T-helper 2 cell treated with Interferon-gamma antibody and Interleukin-4, amounts not matched to agents 5 μg/mL and 100 μg/mL, for 36 hours (primary cell): Measurements from ENCODE around the gene PRKN.

Experiments
- DNase-seq: peaks from one replicate; pipeline ENCODE4 v3.0.0; 2021; ENCODE audit warnings: low spot score
- H3K27ac Mint-ChIP-seq: one replicate; pipeline ENCODE4 v1.8.0; 2021; ENCODE audit warnings: mild to moderate bottlenecking, mixed read lengths
- H3K27me3 Mint-ChIP-seq: one replicate; pipeline ENCODE4 v1.8.0; 2021; ENCODE audit warnings: low read depth, mixed read lengths
- H3K36me3 Mint-ChIP-seq: one replicate; pipeline ENCODE4 v1.8.0; 2021; ENCODE audit warnings: low read depth, mixed read lengths
- H3K4me1 Mint-ChIP-seq: one replicate; pipeline ENCODE4 v1.8.0; 2021; ENCODE audit warnings: low read depth, mixed read lengths
- H3K4me3 Mint-ChIP-seq: one replicate; pipeline ENCODE4 v1.8.0; 2022; ENCODE audit warnings: mild to moderate bottlenecking, moderate library complexity, mixed read lengths
- H3K9me3 Mint-ChIP-seq: one replicate; pipeline ENCODE4 v1.8.0; 2021; ENCODE audit warnings: mixed read lengths

The PRKN gene

GRCh38 chr6:162005372-162005771 is 722.2 kb downstream of the PRKN start:
- DNase-seq = no peak
- Mint-ChIP-seq H3K27me3 (no peaks in the 10 kb centered on the region), H3K4me3 (no peak overlapping the region), H3K27ac (no peak overlapping the region), H3K4me1 (no peaks in the 10 kb centered on the region), H3K9me3 (peaks cover 3% of the 10 kb centered on the region), H3K36me3 (no peaks in the 10 kb centered on the region)

- Mint-ChIP-seq H3K9me3 (no peaks in the 10 kb centered on the region), H3K4me3 (no peak overlapping the region)
Measured at GRCh38 chr6:161996783-161997182, 730.8 kb downstream of the PRKN start.

GRCh38 chr6:161985876-161986423 is 741.6 kb downstream of the PRKN start:
- H3K9me3 Mint-ChIP-seq = peaks cover 6% of the 10 kb centered on the region
- no peaks in the 10 kb centered on the region for H3K27me3 Mint-ChIP-seq
- no peaks in the 10 kb centered on the region for H3K4me1 Mint-ChIP-seq
- no peaks in the 10 kb centered on the region for H3K36me3 Mint-ChIP-seq
- H3K27ac Mint-ChIP-seq = no peak overlapping the region
- DNase-seq = no peak
- H3K4me3 Mint-ChIP-seq = no peak overlapping the region

More at GRCh38 chr6:161996783-161997182, 730.8 kb downstream of the PRKN start:
- Mint-ChIP-seq H3K36me3 (no peaks in the 10 kb centered on the region), H3K27me3 (no peaks in the 10 kb centered on the region), H3K4me1 (no peaks in the 10 kb centered on the region), H3K27ac (no peak overlapping the region)
- no peak for DNase-seq

GRCh38 chr6:161984713-161985112 is 742.9 kb downstream of the PRKN start:
- Mint-ChIP-seq H3K27me3 (no peaks in the 10 kb centered on the region), H3K9me3 (peaks cover 3% of the 10 kb centered on the region), H3K4me3 (no peak overlapping the region), H3K4me1 (no peaks in the 10 kb centered on the region), H3K36me3 (no peaks in the 10 kb centered on the region), H3K27ac (no peak overlapping the region)
- DNase-seq = no peak

- peaks cover 3% of the 10 kb centered on the region for H3K9me3 Mint-ChIP-seq
- no peak for DNase-seq
- no peaks in the 10 kb centered on the region for H3K4me1 Mint-ChIP-seq
- no peaks in the 10 kb centered on the region for H3K36me3 Mint-ChIP-seq
- H3K4me3 Mint-ChIP-seq = no peak overlapping the region
- H3K27ac Mint-ChIP-seq = no peak overlapping the region
- no peaks in the 10 kb centered on the region for H3K27me3 Mint-ChIP-seq
Measured at GRCh38 chr6:161976553-161976952, 751.0 kb downstream of the PRKN start.

DNA sequence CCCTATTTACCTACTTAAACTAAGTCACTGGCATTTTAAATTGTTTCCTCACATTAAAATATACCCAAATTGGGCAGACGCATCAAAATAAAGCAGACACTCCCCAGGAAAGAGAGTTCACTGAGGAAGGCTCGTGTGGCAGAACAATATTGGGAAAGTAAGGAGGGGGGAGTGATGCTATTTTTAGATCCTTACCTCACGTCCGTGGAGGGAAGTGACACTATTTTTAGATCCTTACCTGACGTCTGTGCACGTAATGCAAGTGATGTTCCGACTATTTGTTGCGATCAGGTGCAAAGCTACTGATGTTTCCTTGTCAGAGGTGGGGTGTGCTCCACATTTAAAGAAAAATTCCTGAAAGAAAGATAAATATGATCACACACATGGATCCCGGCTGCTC is 754.5 kb downstream of the PRKN start:
- H3K4me3 Mint-ChIP-seq = no peak overlapping the region
- DNase-seq = no peak
- H3K36me3 Mint-ChIP-seq = no peaks in the 10 kb centered on the region
- H3K27me3 Mint-ChIP-seq = no peaks in the 10 kb centered on the region
- H3K4me1 Mint-ChIP-seq = no peaks in the 10 kb centered on the region
- no peaks in the 10 kb centered on the region for H3K9me3 Mint-ChIP-seq
- H3K27ac Mint-ChIP-seq = no peak overlapping the region

- no peak for DNase-seq
- no peaks in the 10 kb centered on the region for H3K9me3 Mint-ChIP-seq
- H3K4me3 Mint-ChIP-seq = no peak overlapping the region
- H3K4me1 Mint-ChIP-seq = no peaks in the 10 kb centered on the region
- no peaks in the 10 kb centered on the region for H3K27me3 Mint-ChIP-seq
- no peak overlapping the region for H3K27ac Mint-ChIP-seq
- H3K36me3 Mint-ChIP-seq = no peaks in the 10 kb centered on the region
Measured at GRCh38 chr6:161971043-161971442, 756.5 kb downstream of the PRKN start.

DNA sequence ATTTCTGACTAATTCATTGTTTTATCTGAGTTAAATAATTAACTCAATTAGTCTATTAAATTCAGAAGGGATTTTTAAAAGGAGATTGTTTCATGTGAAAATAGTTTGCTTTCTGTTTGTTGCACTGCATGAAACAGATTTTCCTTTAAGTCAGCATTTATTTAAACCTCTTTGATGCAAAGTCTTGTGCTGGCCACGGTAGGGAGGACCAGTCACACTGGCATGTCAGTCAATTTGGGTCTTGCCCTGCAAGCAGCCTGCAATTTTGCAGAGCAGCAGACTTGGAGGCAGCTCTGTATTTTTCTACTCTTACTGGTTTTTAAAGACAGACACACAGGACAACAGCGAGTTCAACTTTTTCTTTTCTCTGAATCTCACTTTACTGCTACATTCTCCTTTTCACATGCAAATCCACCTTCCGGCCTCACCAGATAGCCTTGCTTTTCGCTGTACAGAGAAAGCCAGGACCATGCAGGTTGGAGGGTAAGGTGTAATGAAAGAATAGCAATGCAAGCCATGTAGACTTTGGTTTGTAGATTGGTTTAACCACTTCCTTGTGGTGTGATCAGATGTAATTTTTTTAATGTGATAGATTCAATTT is 763.8 kb downstream of the PRKN start:
- Mint-ChIP-seq H3K27ac (no peak overlapping the region), H3K27me3 (no peaks in the 10 kb centered on the region), H3K36me3 (no peaks in the 10 kb centered on the region), H3K9me3 (no peaks in the 10 kb centered on the region), H3K4me3 (no peak overlapping the region), H3K4me1 (no peaks in the 10 kb centered on the region)
- DNase-seq = no peak

DNA sequence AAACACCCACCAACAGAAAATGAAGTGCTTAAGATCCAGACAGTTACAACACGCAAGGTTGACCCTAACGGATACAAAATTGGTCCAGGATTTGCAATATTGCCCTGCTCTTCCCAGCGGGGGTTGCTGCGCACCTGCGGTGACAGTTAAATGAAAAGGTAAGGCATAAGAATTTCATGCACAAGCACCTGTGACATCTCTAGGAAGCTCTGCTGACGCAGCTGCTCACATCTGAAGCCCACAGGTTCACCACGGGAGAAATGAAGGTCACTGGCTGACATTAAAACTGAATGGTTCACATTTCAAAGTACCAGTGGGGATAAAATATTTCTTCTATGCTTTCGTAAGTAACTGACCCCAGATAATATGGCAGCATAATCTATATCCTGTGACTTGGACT is 764.4 kb downstream of the PRKN start:
- Mint-ChIP-seq H3K9me3 (no peaks in the 10 kb centered on the region), H3K27ac (no peak overlapping the region), H3K4me1 (no peaks in the 10 kb centered on the region), H3K36me3 (no peaks in the 10 kb centered on the region), H3K27me3 (no peaks in the 10 kb centered on the region), H3K4me3 (no peak overlapping the region)
- DNase-seq = no peak

DNA sequence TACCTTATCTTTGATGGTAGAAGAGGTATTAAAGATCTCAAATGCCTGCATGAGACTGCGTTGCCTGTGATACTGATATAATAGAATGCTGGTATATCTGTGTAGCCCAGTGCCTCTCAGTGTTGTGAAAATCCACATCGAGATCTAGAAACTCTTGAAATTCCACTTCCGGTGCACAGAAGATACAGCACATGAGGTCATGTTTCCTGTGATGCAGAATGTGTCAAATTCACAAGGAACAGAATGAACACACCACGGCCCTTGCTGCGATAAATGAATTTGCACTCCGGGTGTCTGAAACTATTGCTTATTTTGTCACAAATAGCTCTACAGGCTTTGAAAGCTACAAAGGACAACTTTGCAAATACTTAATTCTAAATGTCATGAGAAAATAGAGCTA is 765.8 kb downstream of the PRKN start:
- no peak overlapping the region for H3K27ac Mint-ChIP-seq
- H3K4me1 Mint-ChIP-seq = no peaks in the 10 kb centered on the region
- no peaks in the 10 kb centered on the region for H3K27me3 Mint-ChIP-seq
- no peaks in the 10 kb centered on the region for H3K36me3 Mint-ChIP-seq
- no peak overlapping the region for H3K4me3 Mint-ChIP-seq
- H3K9me3 Mint-ChIP-seq = no peaks in the 10 kb centered on the region
- DNase-seq = no peak

DNA sequence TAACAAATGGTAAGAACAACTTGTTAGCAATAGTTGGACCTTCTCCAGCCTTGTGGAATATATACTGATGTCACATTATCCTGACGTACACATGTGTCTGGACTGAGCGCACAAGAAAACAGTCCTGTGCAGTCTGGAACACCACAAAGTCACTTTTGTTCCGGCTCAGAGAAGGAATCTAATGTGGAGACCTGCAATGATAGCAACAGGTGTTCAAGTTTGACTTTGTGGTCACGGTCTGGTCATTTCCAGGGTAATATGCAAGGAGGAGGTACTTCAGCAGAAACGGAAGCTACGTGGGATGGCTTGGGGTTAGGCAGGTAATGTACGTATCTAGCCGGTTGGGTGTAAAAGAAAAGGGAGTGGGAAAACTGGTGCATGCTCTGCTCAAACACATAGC is 766.5 kb downstream of the PRKN start:
- Mint-ChIP-seq H3K4me1 (no peaks in the 10 kb centered on the region), H3K9me3 (no peaks in the 10 kb centered on the region), H3K27ac (no peak overlapping the region), H3K27me3 (no peaks in the 10 kb centered on the region), H3K4me3 (no peak overlapping the region), H3K36me3 (no peaks in the 10 kb centered on the region)
- no peak for DNase-seq

DNA sequence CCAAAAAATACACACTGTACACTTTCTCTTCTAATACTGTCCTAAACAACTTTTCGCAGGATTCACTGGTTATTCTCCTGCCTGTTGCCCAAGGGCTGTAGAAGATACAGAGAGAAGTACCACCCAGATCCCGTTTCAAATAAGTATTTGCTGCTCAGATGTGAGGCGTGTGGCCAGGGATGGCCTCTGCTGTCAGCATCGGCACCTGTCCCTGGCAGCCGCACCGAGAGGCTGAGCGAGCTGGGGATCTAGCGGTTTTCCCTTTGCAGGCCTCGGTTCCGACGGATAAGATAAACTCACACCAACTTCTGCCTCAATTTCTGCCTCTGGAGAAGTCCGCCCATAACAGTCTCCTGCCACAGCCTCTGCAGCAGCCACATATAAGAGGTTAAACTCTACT is 768.5 kb downstream of the PRKN start:
- no peak for DNase-seq
- Mint-ChIP-seq H3K4me1 (no peaks in the 10 kb centered on the region), H3K27me3 (no peaks in the 10 kb centered on the region), H3K27ac (no peak overlapping the region), H3K36me3 (no peaks in the 10 kb centered on the region), H3K4me3 (no peak overlapping the region), H3K9me3 (no peaks in the 10 kb centered on the region)

- H3K9me3 Mint-ChIP-seq = no peaks in the 10 kb centered on the region
- DNase-seq = no peak
- H3K4me3 Mint-ChIP-seq = no peak overlapping the region
- no peaks in the 10 kb centered on the region for H3K27me3 Mint-ChIP-seq
- no peaks in the 10 kb centered on the region for H3K4me1 Mint-ChIP-seq
- H3K36me3 Mint-ChIP-seq = no peaks in the 10 kb centered on the region
- no peak overlapping the region for H3K27ac Mint-ChIP-seq
Measured at GRCh38 chr6:161956082-161956481, 771.5 kb downstream of the PRKN start.

DNA sequence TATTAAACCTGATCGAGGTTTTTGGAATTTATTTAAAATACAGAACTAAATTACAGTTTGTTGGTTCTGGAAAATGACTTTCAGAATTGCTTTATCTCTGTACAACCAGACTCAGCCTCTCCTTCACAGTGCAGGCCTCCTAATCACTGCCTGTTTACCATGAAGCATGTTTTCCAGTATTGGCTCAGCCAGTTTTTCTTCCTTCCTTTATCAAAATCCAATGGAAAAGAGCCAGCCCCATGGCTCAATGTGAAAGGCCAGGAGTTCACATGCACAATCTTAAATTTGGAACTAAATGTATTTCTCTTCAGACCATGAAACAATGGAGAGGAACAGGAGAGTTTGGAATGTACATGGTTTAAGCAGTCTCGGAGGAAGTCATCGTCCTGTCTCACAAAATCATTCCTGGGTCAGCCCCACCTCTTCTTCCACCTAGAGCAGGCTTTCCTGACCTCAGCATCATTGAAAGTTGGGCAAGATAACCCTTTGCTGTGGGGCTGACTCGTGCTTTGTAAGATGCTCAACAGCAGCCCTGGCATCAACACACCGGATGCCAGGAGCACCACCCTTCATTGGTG is 772.8 kb downstream of the PRKN start:
- Mint-ChIP-seq H3K4me3 (no peak overlapping the region), H3K9me3 (no peaks in the 10 kb centered on the region), H3K27me3 (no peaks in the 10 kb centered on the region), H3K4me1 (no peaks in the 10 kb centered on the region), H3K36me3 (no peaks in the 10 kb centered on the region), H3K27ac (no peak overlapping the region)
- no peak for DNase-seq

- H3K9me3 Mint-ChIP-seq = no peaks in the 10 kb centered on the region
- no peaks in the 10 kb centered on the region for H3K27me3 Mint-ChIP-seq
- DNase-seq = no peak
- no peaks in the 10 kb centered on the region for H3K4me1 Mint-ChIP-seq
- H3K27ac Mint-ChIP-seq = no peak overlapping the region
- H3K36me3 Mint-ChIP-seq = no peaks in the 10 kb centered on the region
- no peak overlapping the region for H3K4me3 Mint-ChIP-seq
Measured at GRCh38 chr6:161954077-161954476, 773.5 kb downstream of the PRKN start.
